ENCODE results near the gene SLC6A6.

Gene SLC6A6

DNA sequence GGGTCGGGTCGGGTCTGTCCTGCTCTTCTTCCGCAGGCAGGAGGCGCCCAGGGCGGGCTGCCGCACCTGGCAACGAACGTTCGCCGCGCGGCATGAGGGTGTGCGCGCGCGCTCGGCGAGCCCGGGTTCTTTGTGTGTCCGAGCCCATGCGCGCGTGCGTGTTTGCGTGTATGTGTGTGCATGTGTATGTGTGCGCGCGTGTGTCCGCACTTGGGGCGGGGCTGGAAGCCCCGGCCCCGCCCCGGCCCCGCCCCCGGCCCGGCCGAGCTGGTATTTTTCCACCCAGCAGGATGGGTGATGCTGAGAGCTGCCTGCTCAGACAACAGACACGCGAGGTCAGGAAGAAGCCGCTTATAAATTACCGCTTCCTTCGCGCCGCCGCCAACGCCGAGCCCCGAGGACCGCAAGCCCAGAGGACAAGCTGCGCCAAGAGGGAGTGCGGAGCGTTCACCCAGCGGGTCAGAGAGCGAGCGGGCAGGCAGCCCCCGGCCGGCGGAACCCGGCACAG is at the start of gene SLC6A6:
Gene SLC6A6 (plus strand): TSS at position 303 of the 508 bp plus-strand sequence. CDS start 41,029 bp downstream, outside the sequence.
- DNase-seq (ENCODE audit: low read depth), result peak; percentile 92

DNA sequence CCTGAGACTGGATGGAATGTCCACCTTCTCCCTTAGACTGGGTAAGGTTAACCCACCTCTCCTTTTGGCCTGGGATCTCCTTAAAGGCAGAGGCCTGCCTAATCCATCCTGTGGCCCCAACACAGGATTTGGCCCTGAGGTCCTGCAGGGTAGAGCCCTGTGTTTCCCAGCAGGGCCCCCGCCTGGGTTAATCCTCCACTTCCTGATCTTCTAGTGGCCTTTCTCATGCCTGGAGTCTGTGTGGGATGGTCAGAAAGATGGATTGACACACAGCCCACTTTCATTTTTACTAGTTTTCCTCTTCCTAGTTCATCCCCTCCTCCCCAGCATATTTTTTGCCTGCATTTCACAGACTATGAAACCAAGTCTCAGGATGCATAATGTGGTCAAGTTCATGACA is 48.9 kb upstream of the SLC6A6 start:
- DNase-seq (ENCODE audit: low read depth), result no peak

DNA sequence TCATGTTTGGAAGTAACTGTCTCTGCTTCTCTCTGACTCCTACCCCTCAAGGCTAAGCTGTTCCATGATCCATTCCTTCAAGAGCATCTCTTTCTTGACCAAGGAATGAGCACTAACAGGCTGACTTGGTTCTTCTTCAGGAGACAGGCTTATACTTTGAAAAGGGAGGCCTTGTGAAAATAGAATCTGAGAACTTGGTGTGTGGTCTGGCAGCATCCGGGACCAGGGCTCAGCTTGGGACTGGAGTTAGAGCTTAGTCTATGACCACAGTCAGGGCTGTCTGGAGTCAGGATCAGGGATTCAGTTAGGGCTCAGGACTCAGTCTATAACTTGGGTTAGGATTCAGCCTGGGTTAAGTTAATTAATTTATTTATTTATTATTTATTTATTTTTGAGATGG is 44.9 kb upstream of the SLC6A6 start:
- DNase-seq (ENCODE audit: low read depth), result no peak

DNA sequence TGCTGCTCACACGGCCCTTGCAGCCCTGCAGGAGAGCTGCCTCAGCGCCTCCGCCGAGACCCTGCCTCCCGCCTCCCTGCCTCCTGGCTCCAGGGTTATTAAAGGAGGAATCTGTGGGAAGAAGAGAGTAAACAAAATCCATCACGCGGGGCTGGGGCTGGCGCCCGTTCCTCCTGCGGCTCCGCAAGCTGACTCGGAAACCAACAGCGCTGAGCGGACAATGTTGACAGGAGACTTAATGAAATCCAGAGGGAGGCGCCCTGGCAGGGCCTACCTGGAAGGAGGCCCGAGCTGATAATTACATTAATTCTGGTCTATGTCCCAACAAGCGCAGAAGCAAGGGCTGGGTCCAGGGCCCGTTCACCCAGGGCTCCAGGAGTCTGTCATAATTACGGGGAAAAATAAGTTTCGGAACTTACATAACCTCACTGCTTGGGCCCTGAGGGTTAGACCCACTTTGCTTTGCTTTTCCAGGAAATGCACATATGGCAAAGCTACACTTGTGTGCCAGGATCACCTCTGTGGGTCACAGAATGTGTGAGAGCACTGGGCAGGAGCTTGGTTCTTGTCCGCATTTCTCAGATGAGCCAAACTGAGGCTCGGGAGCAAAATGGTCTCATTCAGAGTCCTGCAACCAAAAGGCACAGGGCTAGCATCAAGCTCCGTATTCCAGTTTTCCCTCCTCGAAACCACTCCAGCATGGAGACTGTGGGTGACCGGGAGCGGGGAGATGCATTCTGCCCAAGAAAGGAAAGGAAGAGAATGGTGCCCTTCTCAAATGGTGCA is 43.8 kb upstream of the SLC6A6 start:
- no peak for DNase-seq (ENCODE audit: low read depth)

DNA sequence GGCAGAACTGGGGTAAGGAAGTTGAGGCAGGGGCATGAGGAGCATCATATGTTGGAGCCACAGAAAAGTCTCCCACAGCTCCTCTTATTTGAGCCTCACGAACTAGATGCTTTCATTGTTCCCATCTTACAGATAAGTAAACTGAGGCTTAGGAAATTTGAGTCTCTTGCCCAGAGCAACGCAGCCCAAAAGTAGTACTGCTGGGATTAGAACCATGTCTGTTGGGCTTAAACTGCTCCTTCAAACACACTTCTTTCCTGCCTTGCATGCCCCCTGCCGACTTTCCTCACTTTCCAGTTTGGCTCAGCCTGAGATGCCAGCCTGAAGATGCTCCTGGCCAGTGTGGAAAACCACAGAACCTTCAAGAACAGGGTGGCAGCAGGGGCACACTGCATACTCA is 43.1 kb upstream of the SLC6A6 start:
- DNase-seq (ENCODE audit: low read depth), result no peak

DNA sequence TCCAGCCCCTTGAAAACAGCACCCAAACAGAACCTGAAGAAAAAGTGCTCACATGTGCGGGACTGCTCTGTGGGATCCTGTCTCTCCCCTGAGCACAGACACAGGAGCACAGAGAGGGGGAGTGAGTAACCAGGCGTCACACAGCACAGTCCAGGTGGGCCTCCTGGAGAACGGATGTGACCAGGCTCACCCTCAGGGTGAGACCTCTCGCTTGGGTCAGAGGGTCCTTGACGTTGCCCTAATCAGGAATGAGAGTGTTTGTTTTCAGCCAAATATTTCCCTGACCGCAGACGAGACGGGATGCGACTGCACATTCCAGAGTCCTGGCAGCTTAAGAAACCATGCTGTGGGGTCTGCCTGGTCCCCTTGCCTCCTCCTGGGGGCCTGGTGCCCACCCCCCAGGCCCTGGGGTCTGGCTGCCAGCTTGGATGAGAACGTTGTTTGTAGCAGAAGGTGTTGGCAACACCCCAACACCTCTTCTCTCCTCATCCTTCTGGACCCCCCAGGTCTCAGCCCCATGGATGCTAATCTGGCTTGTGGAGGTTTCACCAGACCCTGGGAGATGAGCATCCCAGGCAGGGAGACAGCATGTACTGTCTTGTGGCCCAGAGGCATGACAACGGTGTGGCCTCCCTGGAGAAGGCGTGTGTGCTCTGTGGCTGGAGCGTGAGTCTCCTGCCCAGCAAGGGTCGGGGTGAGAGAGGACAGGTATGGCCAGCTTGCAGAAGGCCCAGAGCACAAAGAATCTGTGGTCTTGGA is 42.1 kb upstream of the SLC6A6 start:
- no peak for DNase-seq (ENCODE audit: low read depth)

DNA sequence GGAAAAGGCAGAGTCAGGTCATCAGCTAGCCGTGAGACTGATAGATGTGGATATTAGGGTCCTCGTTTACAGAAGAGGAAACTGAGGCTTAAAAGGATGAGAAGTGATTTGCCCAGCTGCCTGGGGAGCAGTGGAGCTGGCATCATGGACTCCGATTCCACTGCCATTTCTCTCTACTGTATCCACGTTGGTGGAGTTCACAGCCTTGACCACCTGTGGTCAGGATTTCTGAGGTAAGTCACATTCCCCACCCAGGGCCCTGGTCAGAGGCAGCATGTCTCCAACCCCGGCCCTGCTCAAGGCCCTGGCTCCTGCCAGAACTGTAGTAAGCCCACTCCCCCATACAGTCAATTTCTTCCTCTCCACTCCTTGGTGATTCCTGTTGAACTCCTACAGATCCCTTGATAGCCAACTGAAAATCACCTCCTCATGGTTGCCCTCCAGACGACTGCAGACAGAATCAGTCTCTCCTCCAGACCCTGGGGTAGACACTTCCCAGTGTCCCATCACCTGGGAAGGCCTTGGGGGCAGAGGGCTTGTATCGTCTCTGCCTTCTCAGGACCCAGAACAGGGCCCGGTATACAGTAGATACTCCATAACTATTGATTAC is 41.2 kb upstream of the SLC6A6 start:
- DNase-seq (ENCODE audit: low read depth), result no peak

DNA sequence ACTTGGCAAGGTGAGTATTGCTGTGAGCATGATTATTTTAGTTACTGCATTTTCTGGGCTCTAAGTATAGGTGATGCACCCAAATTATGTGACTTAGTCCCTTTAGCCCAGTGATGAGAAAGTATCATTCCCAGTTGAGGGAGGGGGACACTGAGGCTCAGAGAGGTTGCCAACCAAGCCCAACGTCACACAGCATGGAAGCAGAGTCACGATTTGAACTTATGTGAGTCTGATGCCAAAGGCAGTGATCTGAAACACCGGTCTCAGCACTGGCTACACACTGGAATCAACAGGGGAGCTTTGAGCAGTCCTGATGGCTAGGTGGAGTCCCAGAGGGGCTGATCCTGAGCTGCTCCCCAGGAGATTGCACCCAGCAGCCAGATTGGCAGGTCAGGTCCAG is 39.5 kb upstream of the SLC6A6 start:
- DNase-seq (ENCODE audit: low read depth), result no peak

DNA sequence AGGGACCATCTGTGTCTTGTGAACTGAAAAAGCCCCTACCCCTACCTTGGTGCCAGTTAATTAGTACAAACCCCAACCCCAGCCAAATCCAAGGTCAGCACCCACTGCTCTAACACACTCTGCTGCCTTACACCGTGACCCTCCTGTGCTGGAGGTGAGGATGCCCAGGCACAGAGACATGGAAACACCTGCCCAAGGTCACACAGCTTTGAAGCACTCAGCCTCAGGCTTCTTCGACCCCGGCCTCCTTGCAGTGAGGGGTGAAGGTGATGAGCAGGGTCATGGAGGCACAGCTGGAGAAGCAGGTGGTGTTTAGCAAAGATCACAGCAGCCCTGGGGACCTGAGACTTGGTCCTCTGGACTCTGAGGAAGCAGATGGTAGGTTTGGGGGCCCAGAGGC is 39.0 kb upstream of the SLC6A6 start:
- no peak for DNase-seq (ENCODE audit: low read depth)

DNA sequence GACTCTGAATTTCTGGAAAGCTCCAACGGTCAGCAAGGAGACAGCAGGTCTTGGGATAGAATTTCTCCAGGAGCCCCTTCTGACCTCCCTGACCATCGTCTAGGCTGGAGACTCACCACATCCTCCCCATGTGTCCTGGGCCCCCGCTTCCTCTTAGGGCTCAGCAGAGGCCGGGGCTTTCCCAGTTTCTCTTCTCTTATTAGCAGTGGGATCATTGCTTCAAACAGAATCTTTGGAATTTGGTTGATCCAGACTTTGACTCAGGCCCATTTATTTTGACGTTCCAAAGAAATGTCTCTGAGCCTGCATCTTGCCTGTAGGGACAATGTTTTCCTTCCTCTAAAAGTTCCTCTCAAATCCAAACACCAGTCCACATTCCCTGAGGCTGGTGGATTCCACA is 38.4 kb upstream of the SLC6A6 start:
- no peak for DNase-seq (ENCODE audit: low read depth)

DNA sequence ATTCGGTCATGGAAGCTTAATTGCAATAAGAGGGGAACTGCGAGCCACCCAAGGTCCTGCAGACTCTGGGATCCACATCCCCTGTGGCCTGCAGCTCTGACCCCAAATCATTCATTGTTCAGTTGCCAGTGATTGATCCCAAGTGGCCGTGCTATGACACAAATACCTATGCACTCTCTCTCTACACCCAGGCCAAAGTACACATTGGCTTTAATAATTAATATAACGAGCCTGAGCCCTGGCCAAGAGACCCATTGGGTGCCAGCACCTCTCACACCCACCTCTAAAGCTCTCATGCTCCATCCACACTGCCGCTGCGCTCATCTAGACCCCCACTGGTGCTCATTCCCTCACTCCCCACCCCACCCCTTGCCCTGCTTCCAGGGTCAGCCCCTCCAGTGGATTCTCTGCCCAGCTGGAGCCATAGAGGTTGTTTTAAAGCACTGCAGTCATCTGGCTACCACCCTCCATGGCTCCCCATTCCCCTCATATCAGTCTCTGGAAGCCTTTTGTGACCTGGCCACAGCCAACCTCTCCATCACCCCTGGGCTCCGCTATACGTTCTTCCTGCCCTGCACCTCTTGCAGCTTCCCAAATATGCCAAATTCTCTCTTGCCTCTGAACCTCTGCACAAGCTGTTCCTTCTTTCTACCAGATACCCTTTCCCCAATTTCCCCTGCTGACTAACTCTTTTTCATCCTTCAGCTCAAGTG is 37.7 kb upstream of the SLC6A6 start:
- no peak for DNase-seq (ENCODE audit: low read depth)

DNA sequence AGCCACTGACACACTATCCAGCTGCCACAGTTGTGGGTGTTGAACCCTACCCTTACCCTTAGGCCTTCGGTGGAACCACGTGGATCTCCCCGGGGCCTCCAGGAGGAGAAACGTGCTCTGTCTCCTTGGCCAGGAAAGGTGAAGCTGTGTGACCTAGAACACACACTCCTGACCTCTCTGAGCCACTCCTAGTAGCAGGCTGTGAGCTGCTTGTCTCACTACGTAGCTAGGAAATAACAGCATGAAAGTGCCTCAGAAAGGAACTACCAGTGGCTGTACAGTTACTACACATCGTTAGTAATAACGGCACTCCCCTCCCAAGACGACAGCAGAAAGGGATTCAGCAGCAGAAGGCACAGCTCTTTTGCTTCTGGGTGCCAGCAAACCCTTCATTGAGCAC is 36.2 kb upstream of the SLC6A6 start:
- DNase-seq (ENCODE audit: low read depth), result no peak

DNA sequence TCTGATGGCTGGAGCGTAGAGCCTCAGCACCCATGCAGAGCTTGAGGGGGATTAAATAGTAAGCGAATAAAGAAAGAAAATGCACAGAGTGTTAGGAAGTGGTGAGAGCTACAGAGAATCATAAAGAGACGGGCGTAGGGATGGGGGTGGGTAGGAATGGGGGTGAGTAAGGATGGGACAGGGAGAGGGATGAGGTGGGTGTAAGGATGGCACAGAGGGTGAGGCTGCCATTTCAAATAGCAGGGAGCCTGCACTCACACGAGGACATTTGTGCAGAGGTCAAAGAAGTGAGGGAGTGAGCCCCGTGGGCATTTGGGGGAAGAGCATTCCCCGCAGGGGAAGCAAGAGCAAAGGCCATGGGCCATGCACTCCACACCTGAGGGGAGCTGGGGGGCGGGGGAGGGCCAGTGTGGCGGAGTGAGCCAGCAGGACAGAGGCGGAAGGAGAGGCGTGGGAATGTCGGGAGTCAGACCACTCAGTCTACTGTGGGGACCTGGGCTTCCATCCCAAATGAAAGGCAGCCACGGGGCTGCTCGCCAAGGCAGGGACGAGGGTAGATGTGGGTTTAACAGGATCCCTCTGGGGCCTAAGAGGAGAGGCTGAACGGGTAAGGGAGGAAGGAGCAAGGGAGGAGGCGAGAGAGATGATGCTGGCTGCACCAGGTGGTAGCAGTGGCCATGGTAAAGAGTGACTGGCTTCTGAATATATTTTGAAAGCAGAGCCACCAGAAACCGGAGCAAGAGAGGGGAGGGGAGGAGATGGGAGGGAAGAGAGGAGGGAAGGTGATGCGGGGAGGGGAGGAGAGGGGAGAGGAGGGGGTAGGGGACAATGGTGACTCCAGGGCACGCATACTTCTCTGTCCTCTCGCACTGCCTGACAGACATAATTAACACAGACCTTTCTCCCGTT is 35.2 kb upstream of the SLC6A6 start:
- no peak for DNase-seq (ENCODE audit: low read depth)

DNA sequence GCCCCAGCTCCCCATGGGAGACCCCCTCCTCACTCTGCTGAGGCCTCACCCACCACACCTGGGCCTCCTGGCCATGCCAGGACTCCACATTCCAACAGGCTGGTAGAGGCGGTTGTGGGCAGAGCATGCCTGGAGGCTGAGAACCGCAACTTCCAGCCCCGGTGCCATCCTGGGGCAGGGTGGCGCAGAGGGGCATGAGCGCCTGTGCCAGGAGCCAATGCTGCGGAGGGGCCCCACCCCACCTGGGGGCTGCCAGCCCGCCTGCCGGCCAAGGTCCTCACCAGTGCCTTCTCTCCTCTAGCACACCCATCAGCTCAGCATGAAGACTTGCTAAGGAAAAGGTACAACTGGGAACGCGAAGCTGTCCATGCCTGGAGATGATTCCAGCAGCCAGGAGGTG is 34.3 kb upstream of the SLC6A6 start:
- no peak for DNase-seq (ENCODE audit: low read depth)

DNA sequence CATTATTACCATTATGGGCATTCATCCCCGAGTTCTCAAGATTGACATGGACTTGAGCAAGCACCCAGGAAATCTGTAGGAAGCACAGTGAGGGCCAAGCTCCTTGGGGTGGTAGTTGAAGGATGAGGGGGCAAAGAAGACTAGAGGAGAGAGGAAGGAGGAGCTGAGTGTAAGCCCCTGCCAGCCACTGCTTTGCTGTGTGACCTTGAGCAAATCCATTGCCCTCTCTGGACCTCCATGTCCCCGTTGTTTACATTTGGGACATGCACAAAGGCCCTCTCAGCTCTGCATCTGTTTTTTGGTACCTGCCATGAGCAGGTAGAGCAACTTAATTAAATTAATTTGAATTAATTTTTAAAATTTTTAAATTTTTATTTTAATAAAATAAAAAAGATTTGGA is 33.5 kb upstream of the SLC6A6 start:
- DNase-seq (ENCODE audit: low read depth), result no peak

DNA sequence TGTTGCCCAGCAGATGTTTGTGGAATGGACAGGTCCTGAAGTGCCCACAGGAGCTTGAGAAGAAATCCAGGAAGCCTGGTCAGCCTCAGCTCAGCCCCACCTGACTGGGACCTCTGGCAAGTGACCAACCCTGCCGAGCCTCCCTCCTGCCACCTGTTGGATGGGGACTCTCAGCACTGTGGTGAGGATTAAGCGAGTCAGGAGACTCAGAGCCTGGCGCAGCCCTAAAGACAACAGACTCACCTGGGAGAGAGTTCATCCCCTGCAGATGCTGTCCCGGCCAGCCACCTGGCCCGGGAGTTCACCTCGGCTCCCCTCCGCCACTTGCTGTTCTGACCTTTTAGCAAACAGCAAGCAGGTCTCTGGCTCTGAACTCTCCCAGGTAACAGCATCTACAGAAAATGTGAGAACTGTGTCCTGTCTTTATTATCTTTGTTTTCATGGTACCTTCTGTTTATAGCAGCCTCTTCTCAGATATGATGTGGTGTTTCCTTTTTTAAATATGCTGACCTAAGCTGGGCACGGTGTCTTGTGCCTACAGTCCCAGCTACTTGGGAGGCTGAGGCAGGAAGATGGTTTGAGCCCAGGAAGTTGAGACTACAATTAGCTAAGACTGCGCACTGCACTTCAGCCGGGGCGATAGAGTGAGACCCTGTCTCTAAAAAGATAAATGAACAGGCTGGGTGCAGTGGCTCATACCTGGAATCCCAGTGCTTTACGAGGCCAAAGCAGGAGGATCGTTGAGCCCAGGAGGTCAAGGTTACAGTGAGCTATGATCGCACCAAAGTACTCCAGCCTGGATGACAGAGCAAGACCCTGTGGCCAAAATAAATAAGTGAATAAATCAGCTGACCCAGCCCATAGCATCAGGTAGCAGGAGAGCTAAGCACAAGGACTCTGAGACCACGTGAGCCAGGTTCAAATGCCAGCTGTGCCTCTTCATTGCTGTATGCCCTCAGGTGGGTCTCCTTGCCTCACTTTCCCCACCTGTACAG is 32.4 kb upstream of the SLC6A6 start:
- DNase-seq (ENCODE audit: low read depth), result no peak

DNA sequence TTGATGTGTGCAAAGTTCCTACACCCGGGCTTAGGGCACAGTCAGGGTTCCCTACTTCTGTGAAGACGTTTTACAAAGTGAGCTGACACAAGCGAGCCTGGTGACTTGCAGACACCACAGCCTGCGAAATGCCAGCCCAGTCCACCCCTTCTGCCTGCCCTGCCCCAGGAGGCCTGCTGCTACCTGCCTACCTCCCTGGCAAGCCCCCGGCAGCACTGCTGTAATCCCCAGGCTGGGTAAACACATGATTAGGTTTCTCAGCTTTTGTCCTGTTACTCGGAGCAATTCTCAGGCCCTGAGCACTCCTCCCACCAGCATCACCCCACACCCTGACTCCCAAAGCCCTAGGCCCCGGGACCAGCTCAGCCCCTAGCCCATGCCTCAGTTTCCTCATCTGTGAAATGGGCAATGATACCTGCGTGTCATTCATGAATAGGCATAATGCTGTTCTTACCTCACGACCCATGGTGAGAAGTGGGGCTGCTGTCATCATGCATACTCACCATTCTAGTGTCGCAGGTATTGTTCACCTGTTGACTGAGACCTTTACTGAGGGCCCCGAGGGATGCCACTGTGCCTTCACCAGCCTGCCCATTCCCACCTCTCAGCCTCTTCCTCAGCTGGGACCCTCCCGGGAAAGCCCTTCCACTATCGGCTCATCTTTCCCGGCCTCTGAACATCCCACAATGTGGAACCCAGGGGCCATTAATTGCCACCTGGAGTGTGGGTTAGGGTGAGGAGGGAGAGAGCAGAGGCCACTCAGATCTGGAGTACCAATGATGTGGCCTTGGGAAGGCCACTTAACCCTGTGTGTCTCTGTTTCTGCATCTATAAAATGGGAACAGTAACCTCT is 31.5 kb upstream of the SLC6A6 start:
- no peak for DNase-seq (ENCODE audit: low read depth)

DNA sequence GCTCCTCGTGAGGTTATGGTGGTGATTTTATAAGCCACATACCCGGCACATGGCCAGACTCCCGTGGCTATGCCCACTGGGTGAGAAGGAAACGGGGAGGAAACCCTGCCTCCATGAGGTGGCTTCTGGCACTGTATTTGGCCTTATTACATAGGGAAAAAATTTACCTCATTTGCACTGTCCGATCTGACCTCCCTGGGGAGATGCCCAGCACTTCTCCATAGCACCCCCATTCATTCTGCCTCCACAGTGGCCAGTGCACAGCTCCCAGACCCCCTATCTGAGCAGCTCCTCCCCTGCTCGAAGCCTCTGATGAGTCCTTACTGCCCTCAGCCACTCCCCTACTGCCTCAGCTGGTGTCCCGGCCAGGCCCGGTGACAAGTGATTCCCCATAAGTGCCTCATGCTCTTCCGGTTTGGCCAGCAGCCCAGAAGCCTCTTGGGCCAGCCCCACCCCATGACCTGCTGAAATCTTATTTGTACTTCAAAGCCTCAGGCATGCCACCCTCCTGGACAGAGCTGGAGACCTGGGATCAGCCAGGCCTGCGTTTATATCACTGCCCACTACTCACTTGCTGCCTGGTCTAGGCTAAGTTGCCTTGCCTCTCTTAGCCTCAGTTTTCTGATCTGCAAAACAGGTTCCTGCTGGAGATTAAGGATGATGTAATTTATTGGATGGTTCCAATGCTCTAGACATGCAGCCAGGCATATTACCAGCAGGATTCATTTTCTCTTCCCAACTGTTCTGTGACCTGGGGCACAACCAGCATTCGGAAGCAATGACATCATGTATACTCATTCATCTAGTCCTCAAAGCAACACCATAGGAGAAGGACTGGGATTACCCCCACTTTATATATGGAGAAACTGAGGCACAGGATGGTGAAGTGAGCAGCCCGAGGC is 30.6 kb upstream of the SLC6A6 start:
- DNase-seq (ENCODE audit: low read depth), result no peak

All from activated T-cell treated with anti-CD3 and anti-CD28 coated beads for 48 hours (primary cell).